Cerebellar nuclear complex (tissue), 1 donor: ENCODE measurements around the gene CPLANE1.
"Not testable (repeated sequence)": the region's sequence is repeated elsewhere in the genome, so short reads cannot be mapped to it uniquely, and the experiment has no call there.

Source experiments
- DNase-seq, 2 experiments: peaks; one replicate each; lab custom pipeline; 2025; lab: John Stamatoyannopoulos, UW

Gene CPLANE1

GRCh38 chr5:37121027-37121426 lies 128.1 kb downstream of the CPLANE1 start:
- DNase-seq: no peak

- DNase-seq: no peak
These were observed 128.9 kb downstream of the CPLANE1 start for GRCh38 chr5:37120270-37120669.

GRCh38 chr5:37116359-37116758 lies 132.8 kb downstream of the CPLANE1 start:
- no peak for DNase-seq

GRCh38 chr5:37112383-37112991 lies 136.7 kb downstream of the CPLANE1 start:
- DNase-seq: no peak

GRCh38 chr5:37111426-37112382 lies 137.5 kb downstream of the CPLANE1 start:
- DNase-seq: no peak

GRCh38 chr5:37110135-37110534 lies 139.0 kb downstream of the CPLANE1 start:
- DNase-seq: no peak

- DNase-seq: no peak
These were observed 139.8 kb downstream of the CPLANE1 start for GRCh38 chr5:37109338-37109737.

GRCh38 chr5:37103302-37103701 lies 145.9 kb downstream of the CPLANE1 start:
- DNase-seq: no peak

GRCh38 chr5:37099267-37099666 lies 149.9 kb downstream of the CPLANE1 start:
- not testable (repeated sequence) for DNase-seq

- DNase-seq: not testable (repeated sequence)
These were observed 155.4 kb downstream of the CPLANE1 start for GRCh38 chr5:37093795-37094194.

- no peak for DNase-seq
These were observed 158.4 kb downstream of the CPLANE1 start for GRCh38 chr5:37090781-37091180.

GRCh38 chr5:37090123-37090726 lies 159.0 kb downstream of the CPLANE1 start:
- no peak for DNase-seq

GRCh38 chr5:37088009-37088408 lies 161.2 kb downstream of the CPLANE1 start:
- DNase-seq: no peak

- no peak for DNase-seq
These were observed 162.6 kb downstream of the CPLANE1 start for GRCh38 chr5:37086466-37087173.

- not testable (repeated sequence) for DNase-seq
These were observed 163.2 kb downstream of the CPLANE1 start for GRCh38 chr5:37086026-37086425.

GRCh38 chr5:37082977-37083376 lies 166.2 kb downstream of the CPLANE1 start:
- DNase-seq: not testable (repeated sequence)

GRCh38 chr5:37080697-37081096 lies 168.5 kb downstream of the CPLANE1 start:
- DNase-seq: no peak

- DNase-seq: no peak
These were observed 172.0 kb downstream of the CPLANE1 start for GRCh38 chr5:37077146-37077545.

GRCh38 chr5:37075399-37075950 lies 173.7 kb downstream of the CPLANE1 start:
- no peak for DNase-seq

GRCh38 chr5:37071901-37072581 lies 177.1 kb downstream of the CPLANE1 start:
- DNase-seq: no peak

- DNase-seq: no peak
These were observed 177.7 kb downstream of the CPLANE1 start for GRCh38 chr5:37071487-37071886.
